HG03064 (cell line): ENCODE data around the gene ZNF512B.
"Not testable (repeated sequence)": the region's sequence is repeated elsewhere in the genome, so short reads cannot be mapped to it uniquely, and the experiment has no call there.

Experiments
- ATAC-seq: cut with Tn5 transposase; IDR thresholded peaks from one replicate; pipeline ENCODE4 v1.9.1; 2021; ENCODE audit warnings: low read depth; ENCODE audit not compliant: unreplicated experiment

Gene ZNF512B

GRCh38 chr20:63978319-63979228, 8.8 kb upstream of the ZNF512B start:
- no peak for ATAC-seq

GRCh38 chr20:63977739-63978276, 8.1 kb upstream of the ZNF512B start:
- no peak for ATAC-seq

- ATAC-seq: no peak
These were observed 7.4 kb upstream of the ZNF512B start for GRCh38 chr20:63976980-63977738.

- not testable (repeated sequence) for ATAC-seq
These were observed 6.8 kb upstream of the ZNF512B start for GRCh38 chr20:63976511-63976910.

- no peak for ATAC-seq
These were observed 4.9 kb upstream of the ZNF512B start for GRCh38 chr20:63974402-63975200.

GRCh38 chr20:63973636-63974401, 4.1 kb upstream of the ZNF512B start:
- ATAC-seq: no peak

- ATAC-seq: no peak
These were observed 3.4 kb upstream of the ZNF512B start for GRCh38 chr20:63973160-63973479.

- ATAC-seq: no peak
These were observed 2.8 kb upstream of the ZNF512B start for GRCh38 chr20:63972312-63973159.

- not testable (repeated sequence) for ATAC-seq
These were observed 2.2 kb upstream of the ZNF512B start for GRCh38 chr20:63971960-63972311.

- ATAC-seq: no peak
These were observed 1.1 kb upstream of the ZNF512B start for GRCh38 chr20:63970714-63971431.

- ATAC-seq: no peak
These were observed 586 bp downstream of the ZNF512B start for GRCh38 chr20:63968928-63969760.

GRCh38 chr20:63968136-63968927, 1.4 kb downstream of the ZNF512B start:
- ATAC-seq: no peak

GRCh38 chr20:63967330-63968135, 2.2 kb downstream of the ZNF512B start:
- no peak for ATAC-seq

- no peak for ATAC-seq
These were observed 2.8 kb downstream of the ZNF512B start for GRCh38 chr20:63966944-63967322.

- ATAC-seq: no peak
These were observed 3.4 kb downstream of the ZNF512B start for GRCh38 chr20:63966172-63966943.
